Cardiac muscle cell (in vitro differentiated cells and primary cell): ENCODE results near the gene PRKCQ. TPM values are rescaled to one million over a fixed set of nuclear protein-coding genes. Genes with fewer than 3 reads are reported as not detected.

Experiments used
- DNase-seq, 2 donors: peaks; one replicate each; pipeline versions ENCODE4 v3.0.0 to v3.0.0-alpha.2; 2010 to 2017; ENCODE audit warnings: low read depth in 1 of 2, low spot score in 1 of 2
- H3K27ac ChIP-seq: fragments of 200-600 bp; sonication (generic); 2 replicates; pipeline ENCODE4 v1.5.1; 2016
- H3K27me3 ChIP-seq: fragments of 200-600 bp; sonication (generic); 2 replicates; pipeline ENCODE4 v1.6.0; 2016; ENCODE audit warnings: control low read depth
- H3K36me3 ChIP-seq: fragments of 200-600 bp; sonication (generic); 2 replicates; pipeline ENCODE4 v1.5.1; 2016; ENCODE audit warnings: control low read depth
- H3K4me1 ChIP-seq: fragments of 200-600 bp; sonication (generic); 2 replicates; pipeline ENCODE4 v1.8.1; 2017; ENCODE audit warnings: low read depth, mild to moderate bottlenecking, mixed run types
- H3K4me3 ChIP-seq: fragments of 200-600 bp; sonication (generic); 2 replicates; pipeline ENCODE4 v1.5.1; 2016; ENCODE audit warnings: mild to moderate bottlenecking
- H3K9me3 ChIP-seq: fragments of 200-600 bp; sonication (generic); 2 replicates; pipeline ENCODE4 v1.5.1; 2017; ENCODE audit warnings: low read depth, mild to moderate bottlenecking, control low read depth
- polyA plus RNA-seq: library from polyadenylated mRNA; unstranded; fragments of >200 nt; fragmentation: Nextera tagmentation; extraction: Ambion mirVana; gene quantifications from 2 replicates; pipeline ENCODE4 v1.2.1, GENCODE V29; 2016
- total RNA-seq: library from RNA; depleted of rRNA; stranded (reverse); fragments of >200 nt; gene quantifications from 2 replicates; pipeline ENCODE4 v1.2.3, GENCODE V29; 2016
- TF ChIP-seq, protein P1 (sequence below): IDR thresholded peaks from 2 replicates; pipeline ENCODE4 v1.5.1; 2012; ENCODE audit warnings: low read depth, mild to moderate bottlenecking, low read length

Gene PRKCQ
- total and polyA plus RNA-seq, 2 experiments from 2014 or later, result 3.7 to 4.1 TPM

GRCh38 chr10:6578251-6578771, 1.8 kb downstream of the PRKCQ start:
- no peaks in the 10 kb centered on the region for H3K36me3 ChIP-seq
- no peak overlapping the region for H3K27ac ChIP-seq
- TF ChIP-seq, protein P1, sequence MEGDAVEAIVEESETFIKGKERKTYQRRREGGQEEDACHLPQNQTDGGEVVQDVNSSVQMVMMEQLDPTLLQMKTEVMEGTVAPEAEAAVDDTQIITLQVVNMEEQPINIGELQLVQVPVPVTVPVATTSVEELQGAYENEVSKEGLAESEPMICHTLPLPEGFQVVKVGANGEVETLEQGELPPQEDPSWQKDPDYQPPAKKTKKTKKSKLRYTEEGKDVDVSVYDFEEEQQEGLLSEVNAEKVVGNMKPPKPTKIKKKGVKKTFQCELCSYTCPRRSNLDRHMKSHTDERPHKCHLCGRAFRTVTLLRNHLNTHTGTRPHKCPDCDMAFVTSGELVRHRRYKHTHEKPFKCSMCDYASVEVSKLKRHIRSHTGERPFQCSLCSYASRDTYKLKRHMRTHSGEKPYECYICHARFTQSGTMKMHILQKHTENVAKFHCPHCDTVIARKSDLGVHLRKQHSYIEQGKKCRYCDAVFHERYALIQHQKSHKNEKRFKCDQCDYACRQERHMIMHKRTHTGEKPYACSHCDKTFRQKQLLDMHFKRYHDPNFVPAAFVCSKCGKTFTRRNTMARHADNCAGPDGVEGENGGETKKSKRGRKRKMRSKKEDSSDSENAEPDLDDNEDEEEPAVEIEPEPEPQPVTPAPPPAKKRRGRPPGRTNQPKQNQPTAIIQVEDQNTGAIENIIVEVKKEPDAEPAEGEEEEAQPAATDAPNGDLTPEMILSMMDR, result no peak
- H3K4me1 ChIP-seq, result no peaks in the 10 kb centered on the region
- no peaks in the 10 kb centered on the region for H3K9me3 ChIP-seq
- DNase-seq, result no peak
- H3K27me3 ChIP-seq, result peaks cover 21% of the 10 kb centered on the region
- H3K4me3 ChIP-seq, result no peak overlapping the region

DNA sequence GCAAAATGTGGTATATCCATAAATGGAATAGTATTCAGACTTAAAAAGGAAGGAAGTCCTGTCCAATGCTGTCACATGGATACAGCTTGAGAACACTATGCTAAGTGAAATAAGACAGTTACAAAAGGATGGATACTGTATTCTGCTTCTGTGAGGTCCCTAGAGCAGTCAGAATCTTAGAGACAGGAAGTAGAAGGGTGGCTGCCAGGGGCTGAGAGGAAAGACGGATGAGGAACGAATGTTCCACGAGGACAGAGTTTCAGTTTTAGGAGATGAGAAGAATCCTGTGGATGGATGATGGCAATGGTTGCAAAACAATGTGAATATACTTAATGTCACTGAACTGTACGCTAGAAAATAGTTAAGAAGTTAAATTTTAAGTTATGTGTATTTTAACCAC, 3.8 kb downstream of the PRKCQ start:
- no peaks in the 10 kb centered on the region for H3K9me3 ChIP-seq
- H3K4me3 ChIP-seq, result no peak overlapping the region
- DNase-seq, result no peak
- H3K27ac ChIP-seq, result no peak overlapping the region
- H3K4me1 ChIP-seq, result no peaks in the 10 kb centered on the region
- no peaks in the 10 kb centered on the region for H3K36me3 ChIP-seq
- H3K27me3 ChIP-seq, result peaks cover 21% of the 10 kb centered on the region
- TF ChIP-seq, protein P1, result no peak

DNA sequence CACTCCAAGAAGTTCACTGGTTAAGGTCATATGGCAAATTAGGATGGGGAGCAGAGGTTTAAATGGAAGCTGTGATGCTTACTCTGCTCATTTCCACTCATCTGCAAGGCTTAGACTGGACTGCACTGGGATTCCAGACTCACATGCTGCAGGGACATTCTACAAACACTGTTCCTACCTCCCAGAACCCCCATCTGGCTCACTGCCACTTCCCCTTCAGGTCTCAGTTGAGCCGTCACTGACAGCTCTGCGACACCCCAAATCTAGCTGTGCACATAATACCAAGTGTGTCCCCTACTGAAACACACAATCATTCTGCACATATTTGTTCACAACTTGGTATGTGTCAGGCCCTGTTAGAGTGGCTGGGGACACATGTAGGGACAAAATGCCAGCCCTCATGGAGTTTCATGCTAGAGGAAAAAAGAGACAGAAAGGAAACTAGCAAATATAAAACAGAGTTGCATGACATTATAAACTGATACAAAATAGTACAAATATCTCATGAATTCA, 5.4 kb downstream of the PRKCQ start:
- Histone ChIP-seq H3K4me1 (no peaks in the 10 kb centered on the region), H3K27ac (no peak overlapping the region), H3K36me3 (no peaks in the 10 kb centered on the region), H3K27me3 (peaks cover 21% of the 10 kb centered on the region), H3K4me3 (no peak overlapping the region), H3K9me3 (no peaks in the 10 kb centered on the region)
- TF ChIP-seq, protein P1, result no peak
- DNase-seq, result no peak

DNA sequence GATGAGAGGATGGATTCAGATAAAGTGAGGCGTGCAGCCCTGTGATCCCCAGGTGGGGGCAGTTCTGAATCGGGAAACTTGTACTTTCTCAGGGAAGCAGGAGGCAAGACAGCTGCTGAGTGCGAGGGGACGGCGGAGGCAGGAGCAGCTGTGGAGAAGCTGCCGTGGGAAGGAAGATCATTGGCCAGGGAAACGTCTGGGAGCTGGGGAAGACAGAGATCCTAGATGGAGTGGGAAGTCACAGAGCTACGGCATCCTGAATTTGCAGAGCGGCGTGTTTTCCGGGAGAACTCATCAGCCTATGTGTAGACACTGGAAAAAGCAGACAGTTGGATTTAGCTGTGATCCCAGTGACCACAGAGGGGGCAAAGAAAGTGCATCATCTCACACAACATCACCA, 9.2 kb downstream of the PRKCQ start:
- Histone ChIP-seq H3K27me3 (no peaks in the 10 kb centered on the region), H3K36me3 (no peaks in the 10 kb centered on the region), H3K4me1 (no peaks in the 10 kb centered on the region), H3K27ac (no peak overlapping the region), H3K9me3 (no peaks in the 10 kb centered on the region), H3K4me3 (no peak overlapping the region)
- TF ChIP-seq, protein P1, result no peak
- DNase-seq, result no peak

DNA sequence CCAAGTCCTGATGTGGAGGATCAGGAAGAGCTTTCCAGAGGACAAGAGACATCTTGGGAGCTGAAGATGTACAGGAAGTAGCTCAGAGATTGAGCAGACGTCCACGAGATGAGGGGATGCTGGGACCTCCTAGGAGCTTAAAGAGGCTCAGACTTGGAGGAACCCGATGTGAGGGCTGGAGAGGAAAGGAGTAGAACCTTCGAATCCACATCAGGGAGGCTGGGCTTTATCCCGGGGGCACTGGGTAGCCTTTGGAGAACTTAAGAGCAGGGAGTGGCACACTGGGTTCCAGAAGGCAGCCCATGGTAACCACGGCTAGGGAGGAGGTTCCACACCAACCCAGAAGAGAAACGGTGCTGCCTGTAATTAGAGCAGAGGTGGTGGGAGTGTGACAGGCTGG, 10.8 kb downstream of the PRKCQ start:
- Histone ChIP-seq H3K4me1 (no peaks in the 10 kb centered on the region), H3K9me3 (no peaks in the 10 kb centered on the region), H3K4me3 (no peak overlapping the region), H3K27ac (no peak overlapping the region), H3K36me3 (no peaks in the 10 kb centered on the region), H3K27me3 (no peaks in the 10 kb centered on the region)
- TF ChIP-seq, protein P1, result no peak
- no peak for DNase-seq
